Prostate gland (tissue), 2 donors: ENCODE results near the gene TJP1.

Source experiments
- CTCF ChIP-seq, 4 experiments: fragments of 200-600 bp in 2 of 4; fragments of 450-650 bp in 2 of 4; sonication (generic) in 2 of 4; IDR thresholded peaks; 1 replicate in 3 of 4; 2 replicates in 1 of 4; pipeline ENCODE4 v1.5.1; 2016 to 2019; ENCODE audit warnings: antibody characterized with exemption in 4 of 4, mild to moderate bottlenecking in 2 of 4, moderate library complexity in 2 of 4
- POLR2A ChIP-seq: fragments of 450-650 bp; IDR thresholded peaks from one replicate; pipeline ENCODE4 v1.6.1; 2016; ENCODE audit warnings: antibody characterized with exemption, mild to moderate bottlenecking
- POLR2AphosphoS5 ChIP-seq: sonication (generic); formaldehyde crosslinking; IDR thresholded peaks from one replicate; pipeline ENCODE4 v1.6.1; 2017; ENCODE audit warnings: antibody characterized with exemption

GRCh38 chr15:29670998-29671981 lies 151.0 kb downstream of the TJP1 start:
- TF ChIP-seq CTCF (IDR thresholded peaks at IDR 0.05) (no peak), POLR2A (no peak), POLR2AphosphoS5 (peak; percentile 17)
